K562 (cell line): Measurements from ENCODE around the gene LMNTD2. TPM values are rescaled to one million over a fixed set of nuclear protein-coding genes. Genes with fewer than 3 reads are reported as not detected.
A peak's percentile ranks its signal among the peaks of the same experiment; 100 is the strongest.

Experiments
- CBX2 ChIP-seq: fragments of 200-600 bp; sonication (generic); IDR thresholded peaks from one replicate; pipeline ENCODE4 v1.6.1; 2012; ENCODE audit warnings: mild to moderate bottlenecking, low read length, inconsistent platforms; ENCODE audit not compliant: insufficient read depth, poor library complexity, severe bottlenecking
- CBX5 ChIP-seq: IDR thresholded peaks from 2 replicates; pipeline ENCODE4 v1.6.1; 2014; ENCODE audit warnings: low read depth, borderline replicate concordance
- CCAR2 ChIP-seq: fragments of 200-400 bp; formaldehyde crosslinking; IDR thresholded peaks from 2 replicates; pipeline ENCODE4 v1.6.1; 2017; ENCODE audit warnings: mild to moderate bottlenecking, low read depth, low read length
- CEBPG ChIP-seq, 3 experiments: fragments of 200-800 bp in 1 of 3; sonication (Bioruptor generic) in 1 of 3; sonication (generic) in 1 of 3; formaldehyde crosslinking in 1 of 3; IDR thresholded peaks in 2 of 3; conservative IDR thresholded peaks in 1 of 3; 2 replicates each; pipeline versions ENCODE4 v1.6.1 to v1.8.0; 2016 to 2022; ENCODE audit warnings: missing compliant biosample characterization in 2 of 3, missing genetic modification characterization in 2 of 3, mild to moderate bottlenecking in 1 of 3, missing genetic modification reagents in 1 of 3
- CTBP1 ChIP-seq: fragments of 450-650 bp; IDR thresholded peaks from 2 replicates; pipeline ENCODE4 v1.6.1; 2016; ENCODE audit warnings: borderline replicate concordance
- DDX20 ChIP-seq: fragments of 450-650 bp; IDR thresholded peaks from 2 replicates; pipeline ENCODE4 v1.6.1; 2016; ENCODE audit warnings: missing genetic modification characterization, low read depth, mild to moderate bottlenecking, missing compliant biosample characterization, moderate library complexity
- DMBX1 ChIP-seq: fragments of 250-450 bp; sonication (Bioruptor Pico); IDR thresholded peaks from 2 replicates; pipeline ENCODE4 v1.8.0; 2022; ENCODE audit warnings: inconsistent platforms, mild to moderate bottlenecking, moderate library complexity, borderline replicate concordance
- ELF4 ChIP-seq: fragments of 450-650 bp; formaldehyde crosslinking; IDR thresholded peaks from 2 replicates; pipeline ENCODE4 v1.4.0; 2022; ENCODE audit warnings: missing genetic modification characterization
- GABPB2 ChIP-seq: fragments of 250-450 bp; sonication (Bioruptor Pico); conservative IDR thresholded peaks from 2 replicates; pipeline ENCODE4 v1.5.1; 2021; ENCODE audit warnings: mild to moderate bottlenecking
- KDM4B ChIP-seq, 2 experiments: fragments of 450-650 bp in 1 of 2; sonication (generic) in 1 of 2; IDR thresholded peaks; 2 replicates each; pipeline ENCODE4 v1.6.1; 2016 to 2017; ENCODE audit warnings: borderline replicate concordance in 2 of 2, antibody characterized with exemption in 1 of 2, low read depth in 1 of 2, mild to moderate bottlenecking in 1 of 2
- KLF10 ChIP-seq: fragments of 250-450 bp; sonication (Bioruptor Pico); IDR thresholded peaks from 2 replicates; pipeline ENCODE4 v1.6.1; 2021; ENCODE audit warnings: matching md5 sums
- NFE2L1 ChIP-seq: fragments of 450-650 bp; IDR thresholded peaks from 2 replicates; pipeline ENCODE4 v1.6.1; 2016; ENCODE audit warnings: missing genetic modification characterization, low read depth, mild to moderate bottlenecking, missing compliant biosample characterization, moderate library complexity, borderline replicate concordance
- NFXL1 ChIP-seq: fragments of 450-650 bp; formaldehyde crosslinking; IDR thresholded peaks from 2 replicates; pipeline ENCODE4 v1.4.0; 2021; ENCODE audit warnings: mild to moderate bottlenecking
- NFYB ChIP-seq: IDR thresholded peaks from 2 replicates; pipeline ENCODE4 v1.6.1; 2011; ENCODE audit warnings: mild to moderate bottlenecking, moderate library complexity; ENCODE audit not compliant: insufficient read length; ENCODE audit errors: extremely low read depth
- NR2F6 ChIP-seq: fragments of 450-650 bp; formaldehyde crosslinking; IDR thresholded peaks from 2 replicates; pipeline ENCODE4 v1.4.0; 2020; ENCODE audit warnings: mild to moderate bottlenecking
- PHTF2 ChIP-seq: fragments of 250-450 bp; sonication (Bioruptor Pico); IDR thresholded peaks from 2 replicates; pipeline ENCODE4 v1.5.0; 2021; ENCODE audit warnings: mild to moderate bottlenecking
- POLR2B ChIP-seq: fragments of 450-650 bp; IDR thresholded peaks from 2 replicates; pipeline ENCODE4 v1.6.1; 2018; ENCODE audit warnings: low read depth; ENCODE audit not compliant: partially characterized antibody
- POLR2H ChIP-seq: IDR thresholded peaks from 2 replicates; pipeline ENCODE4 v1.6.1; 2016; ENCODE audit warnings: missing genetic modification characterization, low read depth, mild to moderate bottlenecking, control low read depth, missing compliant biosample characterization, moderate library complexity
- SAP30 ChIP-seq: fragments of 200-600 bp; sonication (generic); IDR thresholded peaks from 2 replicates; pipeline ENCODE4 v1.6.1; 2012; ENCODE audit warnings: borderline replicate concordance, low read depth, mild to moderate bottlenecking, moderate library complexity, low read length, control low read depth, inconsistent platforms; ENCODE audit not compliant: insufficient read depth, poor library complexity, severe bottlenecking
- SNIP1 ChIP-seq: fragments of 450-650 bp; IDR thresholded peaks from 2 replicates; pipeline ENCODE4 v1.7.1; 2017; ENCODE audit warnings: low read depth, mild to moderate bottlenecking
- SNRNP70 ChIP-seq: fragments of 200-400 bp; formaldehyde crosslinking; optimal IDR thresholded peaks from 2 replicates; pipeline ENCODE3; 2017; ENCODE audit warnings: low read depth, low read length
- THRB ChIP-seq: fragments of 450-650 bp; formaldehyde crosslinking; conservative IDR thresholded peaks from 2 replicates; pipeline ENCODE4 v1.4.0; 2022; ENCODE audit warnings: mild to moderate bottlenecking, missing genetic modification characterization
- ZBED1 ChIP-seq: IDR thresholded peaks from 2 replicates; pipeline ENCODE4 v1.6.1; 2014
- ZNF174 ChIP-seq: fragments of 250-450 bp; sonication (Bioruptor Pico); IDR thresholded peaks from 2 replicates; pipeline ENCODE4 v1.4.0; 2020; ENCODE audit warnings: mild to moderate bottlenecking
- ZNF354B ChIP-seq: fragments of 250-450 bp; sonication (Bioruptor Pico); IDR thresholded peaks from 2 replicates; pipeline ENCODE4 v1.4.0; 2020
- ZNF384 ChIP-seq: IDR thresholded peaks from 2 replicates; pipeline ENCODE4 v1.6.1; 2012; ENCODE audit warnings: low read depth, low read length, improper control_type of control experiment
- ZSCAN29 ChIP-seq: fragments of 450-650 bp; IDR thresholded peaks from 2 replicates; pipeline ENCODE4 v1.6.1; 2017
- polyA plus RNA-seq, 8 experiments: library from polyadenylated mRNA; depleted of rRNA in 4 of 8; stranded (reverse) in 5 of 8; unstranded in 3 of 8; fragments of >200 nt; fragmentation: Nextera tagmentation in 2 of 8; fragmentation: Illumina TruSeq in 1 of 8; extraction: Ambion mirVana in 2 of 8; extraction: Trizol in 1 of 8; gene quantifications; 2 replicates each; pipeline versions ENCODE4 v1.2.1 to v1.2.3, GENCODE V29; 2011 to 2014; ENCODE audit warnings: inconsistent platforms in 1 of 8, missing spikeins in 1 of 8
- total RNA-seq, 7 experiments: library from RNA; depleted of rRNA in 6 of 7; stranded (reverse); fragments of >200 nt in 6 of 7; fragmentation: Illumina TruSeq in 2 of 7; extraction: Trizol in 2 of 7; gene quantifications; 2 replicates each; pipeline versions ENCODE4 v1.2.1 to v1.2.3, GENCODE V29; 2011 to 2021; ENCODE audit warnings: low replicate concordance in 1 of 7

LMNTD2 gene
- total and polyA plus RNA-seq, 9 of the 15 experiments (the other 6 are each of a cell fraction or from before 2014, with no cell fraction given): 0.48 to 4.2 (median 1.5) TPM; not detected in 3

- TF ChIP-seq POLR2H (tag): no peak
- no peak for TF ChIP-seq KLF10
- peak; percentile 72 for TF ChIP-seq SAP30
- TF ChIP-seq CBX5: no peak
- TF ChIP-seq ZBED1: no peak
- TF ChIP-seq ZNF354B (CRISPR knock-in tag): no peak
- TF ChIP-seq PHTF2 (CRISPR knock-in tag): no peak
- no peak for TF ChIP-seq GABPB2
- peak; percentile 22; the same call in 1 of the 2 replicates for TF ChIP-seq ELF4
- TF ChIP-seq POLR2B: peak; percentile 28
- peak; percentile 66 for TF ChIP-seq CTBP1
- TF ChIP-seq NFXL1 (CRISPR knock-in tag): no peak
- TF ChIP-seq DDX20: no peak
- TF ChIP-seq NR2F6 (CRISPR knock-in tag): no peak
- TF ChIP-seq ZNF384: 0 out of 2 replicates have a peak, but pooled peaks have one; percentile 31
- TF ChIP-seq CEBPG (CRISPR knock-in tag; IDR thresholded peaks at IDR 0.05): no peak
- TF ChIP-seq CEBPG (tag; conservative IDR thresholded peaks at IDR 0.05 in 1 of 2, IDR thresholded peaks at IDR 0.05 in 1 of 2): no peak
- TF ChIP-seq THRB (CRISPR knock-in tag): peak; percentile 60; the same call in 1 of the 2 replicates
- no peak for TF ChIP-seq NFE2L1 (tag)
- TF ChIP-seq NFYB: peak; percentile 10
- TF ChIP-seq CBX2: no peak
- no peak for TF ChIP-seq SNRNP70
- TF ChIP-seq ZSCAN29: no peak
- peak in 1 of 2 experiments; percentile 80; a peak in 1 of 4 replicates for TF ChIP-seq KDM4B (IDR thresholded peaks at IDR 0.05; ENCODE audit: borderline replicate concordance in 2 of 2, low read depth in 1 of 2)
- TF ChIP-seq CCAR2: no peak
- no peak for TF ChIP-seq DMBX1
- TF ChIP-seq ZNF174 (CRISPR knock-in tag): no peak
- no peak for TF ChIP-seq SNIP1
Measured at GRCh38 chr11:575996-576768, 15.6 kb upstream of the LMNTD2 start, which contains the start of gene PHRF1 (continued).
